ENCODE data around the gene RAB31.

Gene RAB31

GRCh38 chr18:9792565-9793245 is 84.6 kb downstream of the RAB31 start:
- 100% methylated on average over 3 of the region's 3 CpGs for WGBS
- Histone ChIP-seq H3K4me3 (ENCODE audit: insufficient read depth in 1 of 2, low read depth in 1 of 2, low read length in 2 of 2) (no peak overlapping the region), H3K9me3 (ENCODE audit: control insufficient read depth, low read length) (no peaks in the 10 kb centered on the region), H3K4me1 (ENCODE audit: control insufficient read depth, insufficient read depth, low read depth, low read length) (no peaks in the 10 kb centered on the region), H3K27ac (ENCODE audit: low read length, poor library complexity, severe bottlenecking) (no peak overlapping the region), H2AK5ac (ENCODE audit: low read length, severe bottlenecking) (no peak overlapping the region), H2BK5ac (ENCODE audit: low read depth, low read length, poor library complexity, severe bottlenecking) (no peak overlapping the region), H2BK12ac (ENCODE audit: low read length in 2 of 2) (no peak overlapping the region), H2BK15ac (ENCODE audit: low read depth, poor library complexity, severe bottlenecking) (no peak overlapping the region), H3K14ac (ENCODE audit: low read length in 2 of 2) (no peak overlapping the region), H3K23ac (ENCODE audit: low read length in 2 of 2) (no peak overlapping the region), H3K18ac (ENCODE audit: low read depth in 1 of 2, low read length in 2 of 2) (no peak overlapping the region), H2BK120ac (ENCODE audit: low read depth, low read length) (no peak overlapping the region), H3K36me3 (ENCODE audit: control insufficient read depth in 1 of 2, insufficient read depth in 2 of 2, low read depth in 1 of 2, low read length in 2 of 2) (peaks cover 3 to 21% of the 10 kb centered on the region in 2 experiments), H3K9ac (ENCODE audit: low read length) (no peak overlapping the region), H2AFZ (ENCODE audit: low read depth, low read length) (no peak overlapping the region), H4K8ac (ENCODE audit: low read length) (no peak overlapping the region), H3K27me3 (ENCODE audit: control insufficient read depth in 1 of 2, insufficient read depth in 1 of 2, low read length in 2 of 2) (no peaks in the 10 kb centered on the region), H3K4ac (ENCODE audit: low read depth in 1 of 2, low read length in 2 of 2) (peak overlapping the region in 1 of 2 experiments; percentile 64), H3K4me2 (ENCODE audit: low read length, poor library complexity, severe bottlenecking) (no peak overlapping the region), H3K79me1 (replicated peaks; ENCODE audit: low read length, poor library complexity, severe bottlenecking) (no peaks in the 10 kb centered on the region), H4K91ac (ENCODE audit: low read length) (no peak overlapping the region)
- no peak for DNase-seq

GRCh38 chr18:9796011-9796410 is 87.9 kb downstream of the RAB31 start:
- Histone ChIP-seq H2AK5ac (ENCODE audit: low read length, severe bottlenecking) (no peak overlapping the region), H3K27me3 (ENCODE audit: control insufficient read depth in 1 of 2, insufficient read depth in 1 of 2, low read length in 2 of 2) (no peaks in the 10 kb centered on the region), H2BK5ac (ENCODE audit: low read depth, low read length, poor library complexity, severe bottlenecking) (no peak overlapping the region), H3K4me2 (ENCODE audit: low read length, poor library complexity, severe bottlenecking) (no peak overlapping the region), H4K91ac (ENCODE audit: low read length) (no peak overlapping the region), H3K18ac (ENCODE audit: low read depth in 1 of 2, low read length in 2 of 2) (no peak overlapping the region), H2BK12ac (ENCODE audit: low read length in 2 of 2) (no peak overlapping the region), H3K79me1 (replicated peaks; ENCODE audit: low read length, poor library complexity, severe bottlenecking) (peaks cover 2% of the 10 kb centered on the region), H3K4ac (ENCODE audit: low read depth in 1 of 2, low read length in 2 of 2) (no peak overlapping the region), H3K14ac (ENCODE audit: low read length in 2 of 2) (no peak overlapping the region), H3K23ac (ENCODE audit: low read length in 2 of 2) (no peak overlapping the region), H3K27ac (ENCODE audit: low read length, poor library complexity, severe bottlenecking) (no peak overlapping the region), H3K4me3 (ENCODE audit: insufficient read depth in 1 of 2, low read depth in 1 of 2, low read length in 2 of 2) (no peak overlapping the region), H3K9ac (ENCODE audit: low read length) (no peak overlapping the region), H4K8ac (ENCODE audit: low read length) (no peak overlapping the region), H3K9me3 (ENCODE audit: control insufficient read depth, low read length) (no peaks in the 10 kb centered on the region), H2AFZ (ENCODE audit: low read depth, low read length) (no peak overlapping the region), H3K36me3 (ENCODE audit: control insufficient read depth in 1 of 2, insufficient read depth in 2 of 2, low read depth in 1 of 2, low read length in 2 of 2) (peaks cover 3 to 21% of the 10 kb centered on the region in 2 experiments), H3K4me1 (ENCODE audit: control insufficient read depth, insufficient read depth, low read depth, low read length) (no peaks in the 10 kb centered on the region), H2BK15ac (ENCODE audit: low read depth, poor library complexity, severe bottlenecking) (no peak overlapping the region), H2BK120ac (ENCODE audit: low read depth, low read length) (no peak overlapping the region)
- 100% methylated on average over 1 of the region's 2 CpGs for WGBS
- DNase-seq: no peak

DNA sequence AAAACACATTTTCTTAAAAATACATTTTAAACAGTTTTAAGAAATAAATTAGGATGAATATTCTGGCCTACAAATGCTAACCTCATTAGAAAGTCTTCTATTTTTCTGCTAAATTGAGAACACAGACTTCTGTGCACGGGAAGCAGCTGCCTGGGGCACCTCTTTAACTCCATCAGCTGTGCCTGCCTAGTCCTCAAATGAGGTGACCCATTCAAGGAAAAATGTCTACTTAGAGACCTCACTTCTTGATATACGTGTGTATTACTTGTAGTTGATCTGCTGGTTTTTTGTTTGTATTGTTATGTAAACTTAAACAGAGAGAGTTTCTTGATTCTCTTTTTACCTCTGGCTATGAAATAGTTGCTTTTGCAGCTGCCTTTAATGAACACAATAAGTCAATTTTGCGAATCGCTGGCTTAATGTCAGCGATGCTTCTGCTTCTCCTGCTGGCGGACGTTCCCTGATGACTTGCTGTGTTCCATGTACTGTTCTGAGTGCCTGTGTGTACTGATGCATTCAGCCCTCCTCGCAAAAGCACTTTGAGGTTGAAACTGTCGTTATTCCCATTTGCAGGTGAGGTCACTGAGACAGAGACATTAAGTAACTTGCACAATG is 88.9 kb downstream of the RAB31 start:
- peak overlapping the region; percentile 81 for H3K9ac ChIP-seq (ENCODE audit: low read length)
- no peak overlapping the region for H3K18ac ChIP-seq (ENCODE audit: low read depth in 1 of 2, low read length in 2 of 2)
- peaks cover 2% of the 10 kb centered on the region for H3K79me1 ChIP-seq (replicated peaks; ENCODE audit: low read length, poor library complexity, severe bottlenecking)
- H3K4me1 ChIP-seq (ENCODE audit: control insufficient read depth, insufficient read depth, low read depth, low read length): no peaks in the 10 kb centered on the region
- H3K27ac ChIP-seq (ENCODE audit: low read length, poor library complexity, severe bottlenecking): no peak overlapping the region
- H3K23ac ChIP-seq (ENCODE audit: low read length in 2 of 2): no peak overlapping the region
- no peak overlapping the region for H3K4me2 ChIP-seq (ENCODE audit: low read length, poor library complexity, severe bottlenecking)
- no peak overlapping the region for H4K91ac ChIP-seq (ENCODE audit: low read length)
- DNase-seq: no peak
- H3K4ac ChIP-seq (ENCODE audit: low read depth in 1 of 2, low read length in 2 of 2): no peak overlapping the region
- no peaks in the 10 kb centered on the region for H3K27me3 ChIP-seq (ENCODE audit: control insufficient read depth in 1 of 2, insufficient read depth in 1 of 2, low read length in 2 of 2)
- peaks cover 3 to 21% of the 10 kb centered on the region in 2 experiments for H3K36me3 ChIP-seq (ENCODE audit: control insufficient read depth in 1 of 2, insufficient read depth in 2 of 2, low read depth in 1 of 2, low read length in 2 of 2)
- H2AK5ac ChIP-seq (ENCODE audit: low read length, severe bottlenecking): no peak overlapping the region
- H2BK5ac ChIP-seq (ENCODE audit: low read depth, low read length, poor library complexity, severe bottlenecking): no peak overlapping the region
- no peaks in the 10 kb centered on the region for H3K9me3 ChIP-seq (ENCODE audit: control insufficient read depth, low read length)
- H2BK15ac ChIP-seq (ENCODE audit: low read depth, poor library complexity, severe bottlenecking): no peak overlapping the region
- no peak overlapping the region for H4K8ac ChIP-seq (ENCODE audit: low read length)
- no peak overlapping the region for H2BK12ac ChIP-seq (ENCODE audit: low read length in 2 of 2)
- 86% methylated on average over 9 of the region's 9 CpGs for WGBS
- H3K4me3 ChIP-seq (ENCODE audit: insufficient read depth in 1 of 2, low read depth in 1 of 2, low read length in 2 of 2): peak overlapping the region in 1 of 2 experiments; percentile 61
- no peak overlapping the region for H2BK120ac ChIP-seq (ENCODE audit: low read depth, low read length)
- H3K14ac ChIP-seq (ENCODE audit: low read length in 2 of 2): no peak overlapping the region
- no peak overlapping the region for H2AFZ ChIP-seq (ENCODE audit: low read depth, low read length)

GRCh38 chr18:9802175-9803062 is 94.3 kb downstream of the RAB31 start:
- H3K4me3 ChIP-seq (ENCODE audit: insufficient read depth in 1 of 2, low read depth in 1 of 2, low read length in 2 of 2): no peak overlapping the region
- peaks cover 0 to 4% of the 10 kb centered on the region in 2 experiments for H3K36me3 ChIP-seq (ENCODE audit: control insufficient read depth in 1 of 2, insufficient read depth in 2 of 2, low read depth in 1 of 2, low read length in 2 of 2)
- H3K27ac ChIP-seq (ENCODE audit: low read length, poor library complexity, severe bottlenecking): no peak overlapping the region
- H3K79me1 ChIP-seq (replicated peaks; ENCODE audit: low read length, poor library complexity, severe bottlenecking): peaks cover 9% of the 10 kb centered on the region
- peaks cover 18% of the 10 kb centered on the region for H3K4me1 ChIP-seq (ENCODE audit: control insufficient read depth, insufficient read depth, low read depth, low read length)
- H2AFZ ChIP-seq (ENCODE audit: low read depth, low read length): peak overlapping the region; percentile 36
- H3K23ac ChIP-seq (ENCODE audit: low read length in 2 of 2): no peak overlapping the region
- H2BK12ac ChIP-seq (ENCODE audit: low read length in 2 of 2): peak overlapping the region; percentile 28 to 42
- H4K91ac ChIP-seq (ENCODE audit: low read length): no peak overlapping the region
- no peak overlapping the region for H2BK15ac ChIP-seq (ENCODE audit: low read depth, poor library complexity, severe bottlenecking)
- peak overlapping the region; percentile 37 to 71 for H3K18ac ChIP-seq (ENCODE audit: low read depth in 1 of 2, low read length in 2 of 2)
- no peak overlapping the region for H3K4me2 ChIP-seq (ENCODE audit: low read length, poor library complexity, severe bottlenecking)
- H2BK5ac ChIP-seq (ENCODE audit: low read depth, low read length, poor library complexity, severe bottlenecking): no peak overlapping the region
- WGBS: 97% methylated on average over 4 of the region's 4 CpGs
- peak overlapping the region; percentile 41 for H2AK5ac ChIP-seq (ENCODE audit: low read length, severe bottlenecking)
- peak overlapping the region; percentile 59 for H2BK120ac ChIP-seq (ENCODE audit: low read depth, low read length)
- DNase-seq: no peak
- no peaks in the 10 kb centered on the region for H3K27me3 ChIP-seq (ENCODE audit: control insufficient read depth in 1 of 2, insufficient read depth in 1 of 2, low read length in 2 of 2)
- no peak overlapping the region for H3K9ac ChIP-seq (ENCODE audit: low read length)
- peak overlapping the region; percentile 21 to 60 for H3K4ac ChIP-seq (ENCODE audit: low read depth in 1 of 2, low read length in 2 of 2)
- peak overlapping the region; percentile 7 for H4K8ac ChIP-seq (ENCODE audit: low read length)
- H3K14ac ChIP-seq (ENCODE audit: low read length in 2 of 2): peak overlapping the region in 1 of 2 experiments; percentile 38
- H3K9me3 ChIP-seq (ENCODE audit: control insufficient read depth, low read length): no peaks in the 10 kb centered on the region

Data from mesenchymal stem cell (in vitro differentiated cells and primary cell).